Measurements from ENCODE around the gene FAM107B.

- TF ChIP-seq CTCF (conservative IDR thresholded peaks at IDR 0.05) (no peak), EZH2 (IDR thresholded peaks at IDR 0.05; ENCODE audit: low read depth) (no peak)
Measured at GRCh38 chr10:14588084-14588937, 186.4 kb downstream of the FAM107B start.

Data from PC-9 (cell line).